Breast epithelium (tissue), 4 donors: ENCODE results near the gene ZNF384. TPM values are rescaled to one million over a fixed set of nuclear protein-coding genes. Genes with fewer than 3 reads are reported as not detected.
A peak's percentile ranks its signal among the peaks of the same experiment; 100 is the strongest.

Experiments
- DNase-seq, 2 donors: peaks; one replicate each; pipeline ENCODE4 v3.0.0-alpha.2; 2019; ENCODE audit warnings: low spot score in 2 of 2
- H3K27ac ChIP-seq, 2 donors: fragments of 200-600 bp; sonication (generic) in 1 of 2; one replicate each; pipeline ENCODE4 v1.5.1; 2016 to 2019; ENCODE audit warnings: mild to moderate bottlenecking in 1 of 2
- H3K27me3 ChIP-seq, 2 donors: fragments of 200-600 bp; sonication (generic) in 1 of 2; one replicate each; pipeline versions ENCODE4 v1.5.1 to v1.6.0; 2017 to 2019; ENCODE audit warnings: control low read depth in 1 of 2, mild to moderate bottlenecking in 1 of 2
- H3K36me3 ChIP-seq: fragments of 200-600 bp; one replicate; pipeline ENCODE4 v1.5.1; 2019
- H3K4me1 ChIP-seq, 2 donors: fragments of 200-600 bp; sonication (generic); one replicate each; pipeline ENCODE4 v1.5.1; 2016 to 2019; ENCODE audit warnings: control low read depth in 1 of 2
- H3K4me3 ChIP-seq, 3 donors: fragments of 200-600 bp; sonication (generic); 1 replicate in 2 of 3; 2 replicates in 1 of 3; pipeline ENCODE4 v1.5.1; 2016 to 2019; ENCODE audit warnings: mild to moderate bottlenecking in 3 of 3, moderate library complexity in 2 of 3
- H3K9me3 ChIP-seq, 2 donors: fragments of 200-600 bp; sonication (generic) in 1 of 2; one replicate each; pipeline ENCODE4 v1.5.1; 2016 to 2019; ENCODE audit warnings: control low read depth in 1 of 2
- POLR2A ChIP-seq: fragments of 450-650 bp; IDR thresholded peaks from one replicate; pipeline ENCODE4 v1.6.1; 2016; ENCODE audit warnings: antibody characterized with exemption, mild to moderate bottlenecking, moderate library complexity
- POLR2AphosphoS5 ChIP-seq, 3 donors: sonication (generic); formaldehyde crosslinking; IDR thresholded peaks; one replicate each; pipeline ENCODE4 v1.6.1; 2017; ENCODE audit warnings: antibody characterized with exemption in 3 of 3
- intact Hi-C: fragments of 100-400 bp; cut with DNase I; formaldehyde crosslinking; loops from one replicate; pipeline ENCODE4 v1.15.1; 2023; ENCODE audit warnings: low total_unique reads
- total RNA-seq, 3 donors: library from RNA; depleted of rRNA; stranded (reverse); fragments of >200 nt; gene quantifications; one replicate each; pipeline ENCODE4 v1.1.0, GENCODE V29; 2016
- TF ChIP-seq, protein P1 (sequence below), 3 donors: fragments of 450-650 bp; IDR thresholded peaks; one replicate each; pipeline ENCODE4 v1.5.1; 2016 to 2017; ENCODE audit warnings: antibody characterized with exemption in 3 of 3, mild to moderate bottlenecking in 3 of 3, moderate library complexity in 3 of 3

ZNF384 gene
- total RNA-seq, 3 donors from 2014 or later, result 34.4 to 57.0 (median 49.5) TPM

DNA sequence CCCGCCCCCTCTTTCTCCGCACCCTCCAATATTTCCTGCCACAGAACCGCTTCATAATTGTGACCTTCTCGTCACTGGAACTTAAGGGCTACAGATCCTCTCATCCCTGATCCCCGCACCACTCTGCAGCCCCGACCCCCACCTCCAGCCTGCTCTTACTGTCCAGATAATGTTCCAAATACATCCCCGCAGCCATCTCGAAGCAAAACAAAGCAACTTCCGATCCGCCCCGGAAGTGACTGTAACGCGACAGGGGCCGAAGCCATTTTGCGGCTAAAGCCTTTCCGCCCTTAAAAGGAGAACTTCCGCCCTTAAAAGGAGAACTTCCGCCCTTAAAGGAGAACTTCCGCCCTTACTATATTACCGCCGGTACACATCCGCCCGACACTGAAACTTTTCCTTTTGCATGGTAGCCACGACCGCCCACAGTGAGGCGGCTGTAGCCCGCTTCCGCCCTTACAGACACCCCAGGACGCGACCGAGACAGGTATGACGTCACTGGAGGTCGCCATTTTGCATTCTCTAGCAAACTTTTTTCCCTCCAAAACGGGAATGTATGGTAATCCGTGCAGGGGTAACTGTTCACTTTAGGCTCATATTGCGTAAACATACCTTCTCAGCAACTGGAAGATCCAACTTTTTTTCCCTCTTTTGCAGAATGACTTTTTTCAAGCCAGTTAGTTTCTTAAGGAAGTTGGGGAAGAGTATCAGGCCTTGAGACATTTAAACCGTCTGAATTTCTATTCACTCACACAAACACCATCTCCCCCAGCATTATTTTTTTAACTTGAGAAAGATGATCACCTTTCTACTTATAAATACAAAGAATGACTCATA lies 26.1 kb downstream of the ZNF384 start, which contains the start of gene ING4:
Gene ING4 (minus strand): TSS at position 214 of the 837 bp plus-strand sequence. CDS start 18 bp downstream, at position 196.
- peak within 1 kb of the TSS; percentile 68 to 93 (median 91) for H3K4me3 ChIP-seq
- peak within 1 kb of the TSS; percentile 79 to 90 for H3K27ac ChIP-seq
- TF ChIP-seq, protein P1, sequence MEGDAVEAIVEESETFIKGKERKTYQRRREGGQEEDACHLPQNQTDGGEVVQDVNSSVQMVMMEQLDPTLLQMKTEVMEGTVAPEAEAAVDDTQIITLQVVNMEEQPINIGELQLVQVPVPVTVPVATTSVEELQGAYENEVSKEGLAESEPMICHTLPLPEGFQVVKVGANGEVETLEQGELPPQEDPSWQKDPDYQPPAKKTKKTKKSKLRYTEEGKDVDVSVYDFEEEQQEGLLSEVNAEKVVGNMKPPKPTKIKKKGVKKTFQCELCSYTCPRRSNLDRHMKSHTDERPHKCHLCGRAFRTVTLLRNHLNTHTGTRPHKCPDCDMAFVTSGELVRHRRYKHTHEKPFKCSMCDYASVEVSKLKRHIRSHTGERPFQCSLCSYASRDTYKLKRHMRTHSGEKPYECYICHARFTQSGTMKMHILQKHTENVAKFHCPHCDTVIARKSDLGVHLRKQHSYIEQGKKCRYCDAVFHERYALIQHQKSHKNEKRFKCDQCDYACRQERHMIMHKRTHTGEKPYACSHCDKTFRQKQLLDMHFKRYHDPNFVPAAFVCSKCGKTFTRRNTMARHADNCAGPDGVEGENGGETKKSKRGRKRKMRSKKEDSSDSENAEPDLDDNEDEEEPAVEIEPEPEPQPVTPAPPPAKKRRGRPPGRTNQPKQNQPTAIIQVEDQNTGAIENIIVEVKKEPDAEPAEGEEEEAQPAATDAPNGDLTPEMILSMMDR (IDR thresholded peaks at IDR 0.05), result no peak
- TF ChIP-seq POLR2AphosphoS5 (IDR thresholded peaks at IDR 0.05) (peak; percentile 87 to 93 (median 88)), POLR2A (no peak)
- H3K9me3 ChIP-seq, result no peaks in the 10 kb centered on the region
- H3K36me3 ChIP-seq, result peaks cover 7% of the 10 kb centered on the region
- no peaks in the 10 kb centered on the region for H3K27me3 ChIP-seq
- peak; percentile 95 to 99 for DNase-seq
- peaks cover 0 to 14% of the 10 kb centered on the region in 2 donors for H3K4me1 ChIP-seq
- intact Hi-C loops, result no loop called here

DNA sequence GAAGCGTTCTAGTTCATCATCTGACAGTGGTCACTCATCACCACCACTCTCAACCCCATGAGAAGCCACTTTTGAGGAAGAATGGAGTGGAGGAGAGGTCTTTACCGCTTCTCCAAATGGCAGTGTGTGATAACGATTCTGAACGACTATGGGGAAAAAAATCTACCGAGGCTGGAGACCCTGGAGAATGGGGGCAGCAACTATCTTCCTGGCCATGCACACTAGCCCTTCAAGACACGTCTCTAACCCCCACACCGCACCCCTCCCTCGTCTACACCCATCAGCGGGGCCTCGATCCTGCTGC lies 26.6 kb downstream of the ZNF384 start:
- H3K9me3 ChIP-seq, result no peaks in the 10 kb centered on the region
- TF ChIP-seq POLR2A, result no peak
- TF ChIP-seq POLR2AphosphoS5 (IDR thresholded peaks at IDR 0.05), result no peak
- TF ChIP-seq, protein P1 (IDR thresholded peaks at IDR 0.05), result no peak
- no peak for DNase-seq
- H3K36me3 ChIP-seq, result peaks cover 1% of the 10 kb centered on the region
- no peaks in the 10 kb centered on the region for H3K27me3 ChIP-seq
- H3K27ac ChIP-seq, result peak overlapping the region; percentile 79 to 90
- intact Hi-C loops, result no loop called here
- peak overlapping the region; percentile 68 to 93 (median 91) for H3K4me3 ChIP-seq
- H3K4me1 ChIP-seq, result peaks cover 0 to 14% of the 10 kb centered on the region in 2 donors

DNA sequence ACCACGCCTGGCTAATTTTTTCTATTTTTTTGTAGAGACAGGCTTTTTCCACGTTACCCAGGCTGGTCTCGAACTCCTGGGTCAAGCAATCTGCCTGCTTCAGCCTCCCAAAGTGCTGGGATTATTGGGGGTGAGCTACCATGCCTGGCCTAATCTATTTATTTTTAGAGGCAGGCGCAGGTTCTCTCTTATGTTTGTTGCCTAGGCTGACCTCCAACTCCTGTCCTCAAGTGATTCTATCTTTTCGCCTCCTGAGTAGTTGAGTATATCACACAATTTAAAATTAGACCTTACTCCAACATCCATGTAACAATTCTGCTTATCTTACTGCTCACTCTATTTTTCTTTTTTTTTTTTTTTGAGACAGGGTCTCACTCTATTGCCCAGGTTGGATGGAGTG lies 35.2 kb downstream of the ZNF384 start:
- TF ChIP-seq, protein P1 (IDR thresholded peaks at IDR 0.05), result no peak
- no peak for TF ChIP-seq POLR2AphosphoS5 (IDR thresholded peaks at IDR 0.05)
- no peak for TF ChIP-seq POLR2A

DNA sequence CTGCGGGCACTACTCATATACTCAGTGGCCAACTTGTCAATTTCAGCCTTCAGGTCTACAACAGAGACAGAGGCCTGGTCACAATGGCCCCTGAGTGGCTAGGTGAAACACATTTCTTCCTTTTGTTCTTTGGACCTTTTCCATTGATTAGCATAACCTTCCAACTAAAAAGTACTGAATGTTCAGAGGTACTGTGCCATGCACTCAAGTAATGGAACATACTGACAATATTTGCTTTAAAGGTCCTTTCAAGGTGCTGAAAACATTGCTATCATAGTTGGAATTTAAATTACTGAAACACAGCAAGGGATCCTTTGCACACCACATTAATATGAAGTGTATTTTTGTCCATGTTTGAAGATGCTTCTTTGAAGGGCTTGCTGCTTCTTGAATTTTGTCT lies 35.8 kb downstream of the ZNF384 start:
- TF ChIP-seq POLR2A (no peak), POLR2AphosphoS5 (IDR thresholded peaks at IDR 0.05) (no peak)
- TF ChIP-seq, protein P1 (IDR thresholded peaks at IDR 0.05), result no peak
- intact Hi-C loops, result no loop called here
- Histone ChIP-seq H3K9me3 (no peaks in the 10 kb centered on the region), H3K4me3 (no peak overlapping the region), H3K4me1 (peaks cover 0 to under 1% of the 10 kb centered on the region in 2 donors), H3K27me3 (no peaks in the 10 kb centered on the region), H3K27ac (no peak overlapping the region), H3K36me3 (peaks cover 17% of the 10 kb centered on the region)
- DNase-seq, result no peak

More for the DNA sequence above, 35.2 kb downstream of the ZNF384 start:
- Histone ChIP-seq H3K27ac (no peak overlapping the region), H3K36me3 (peaks cover 17% of the 10 kb centered on the region), H3K4me3 (no peak overlapping the region), H3K27me3 (no peaks in the 10 kb centered on the region), H3K9me3 (no peaks in the 10 kb centered on the region), H3K4me1 (peaks cover 0 to 4% of the 10 kb centered on the region in 2 donors)
- DNase-seq, result no peak
- intact Hi-C loops, result no loop called here

DNA sequence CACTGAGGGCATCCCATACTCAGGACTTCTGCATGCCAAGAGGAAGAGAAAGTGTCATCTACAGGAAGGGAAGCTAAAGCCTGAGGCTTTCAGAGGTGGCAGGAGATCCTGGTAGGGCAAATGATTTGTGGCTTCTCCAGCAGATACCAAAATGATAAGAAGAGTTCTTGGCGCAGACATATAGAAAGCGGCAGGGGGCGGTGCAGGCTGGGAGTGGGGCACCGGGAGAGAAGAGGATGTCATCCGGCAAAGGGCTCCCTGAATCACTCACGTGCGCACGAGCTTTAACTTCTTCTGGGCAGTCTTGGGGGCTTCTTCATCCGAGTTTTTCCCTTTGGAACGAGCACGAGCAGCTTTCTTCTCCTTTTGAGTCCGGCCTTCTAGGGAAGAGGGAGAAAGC lies 36.8 kb downstream of the ZNF384 start:
- intact Hi-C loops, result no loop called here

More for the DNA sequence above, 36.8 kb downstream of the ZNF384 start:
- Histone ChIP-seq H3K4me1 (no peaks in the 10 kb centered on the region), H3K9me3 (no peaks in the 10 kb centered on the region), H3K36me3 (peaks cover 17% of the 10 kb centered on the region), H3K27ac (no peak overlapping the region), H3K27me3 (no peaks in the 10 kb centered on the region), H3K4me3 (no peak overlapping the region)
- no peak for TF ChIP-seq POLR2A
- no peak for DNase-seq
